K562 (cell line): Measurements from ENCODE around the gene EFNA1. TPM values are rescaled to one million over a fixed set of nuclear protein-coding genes. Genes with fewer than 3 reads are reported as not detected.

Experiments
- CC2D1A ChIP-seq: fragments of 450-650 bp; IDR thresholded peaks from 2 replicates; pipeline ENCODE4 v1.6.1; 2017; ENCODE audit warnings: mild to moderate bottlenecking
- GATAD2B ChIP-seq: fragments of 450-650 bp; IDR thresholded peaks from 2 replicates; pipeline ENCODE4 v1.6.1; 2017; ENCODE audit warnings: mild to moderate bottlenecking, borderline replicate concordance
- HCFC1 ChIP-seq: IDR thresholded peaks from 2 replicates; pipeline ENCODE4 v1.6.1; 2012; ENCODE audit warnings: low read depth, low read length, improper control_type of control experiment
- LARP7 ChIP-seq: fragments of 450-650 bp; IDR thresholded peaks from 2 replicates; pipeline ENCODE4 v1.6.1; 2016
- MAFF ChIP-seq: IDR thresholded peaks from 2 replicates; pipeline ENCODE4 v1.6.1; 2012; ENCODE audit warnings: low read length, improper control_type of control experiment
- NFE2L1 ChIP-seq: fragments of 450-650 bp; IDR thresholded peaks from 2 replicates; pipeline ENCODE4 v1.6.1; 2016; ENCODE audit warnings: missing genetic modification characterization, low read depth, mild to moderate bottlenecking, missing compliant biosample characterization, moderate library complexity, borderline replicate concordance
- NONO ChIP-seq, 2 experiments: fragments of 200-400 bp in 1 of 2; fragments of 450-650 bp in 1 of 2; formaldehyde crosslinking in 1 of 2; IDR thresholded peaks; 2 replicates each; pipeline ENCODE4 v1.6.1; 2017; ENCODE audit warnings: low read depth in 2 of 2, mild to moderate bottlenecking in 2 of 2, moderate library complexity in 2 of 2, low read length in 1 of 2
- RBM39 ChIP-seq: fragments of 200-400 bp; formaldehyde crosslinking; optimal IDR thresholded peaks from 2 replicates; pipeline ENCODE3; 2018; ENCODE audit warnings: low read depth, low read length
- TAL1 ChIP-seq: fragments of 450-650 bp; IDR thresholded peaks from 2 replicates; pipeline ENCODE4 v1.6.1; 2016; ENCODE audit warnings: mild to moderate bottlenecking
- TCF7 ChIP-seq: sonication (generic); IDR thresholded peaks from 2 replicates; pipeline ENCODE4 v1.6.1; 2016; ENCODE audit warnings: antibody characterized with exemption, borderline replicate concordance
- ZBTB43 ChIP-seq: sonication (generic); formaldehyde crosslinking; IDR thresholded peaks from 2 replicates; pipeline ENCODE4 v1.8.0; 2023; ENCODE audit warnings: mild to moderate bottlenecking, missing genetic modification reagents
- ZNF133 ChIP-seq: fragments of 250-450 bp; sonication (Bioruptor Pico); IDR thresholded peaks from 2 replicates; pipeline ENCODE4 v1.4.0; 2020; ENCODE audit warnings: mild to moderate bottlenecking
- ZNF318 ChIP-seq, 2 experiments: fragments of 450-650 bp; IDR thresholded peaks; 2 replicates each; pipeline ENCODE4 v1.6.1; 2016; ENCODE audit warnings: mild to moderate bottlenecking in 2 of 2, borderline replicate concordance in 1 of 2, low read depth in 1 of 2, moderate library complexity in 1 of 2
- ZNF668 ChIP-seq: fragments of 250-450 bp; sonication (Bioruptor Pico); IDR thresholded peaks from 2 replicates; pipeline ENCODE4 v1.8.0; 2022; ENCODE audit warnings: mild to moderate bottlenecking, inconsistent platforms
- ZNF740 ChIP-seq, 3 experiments: fragments of 200-800 bp in 1 of 3; sonication (Bioruptor generic) in 1 of 3; sonication (generic) in 1 of 3; formaldehyde crosslinking in 1 of 3; IDR thresholded peaks; 2 replicates each; pipeline versions ENCODE4 v1.6.1 to v1.8.0; 2016 to 2022; ENCODE audit warnings: mild to moderate bottlenecking in 2 of 3, missing compliant biosample characterization in 2 of 3, missing genetic modification characterization in 2 of 3, missing genetic modification reagents in 1 of 3
- polyA plus RNA-seq, 8 experiments: library from polyadenylated mRNA; depleted of rRNA in 4 of 8; stranded (reverse) in 5 of 8; unstranded in 3 of 8; fragments of >200 nt; fragmentation: Nextera tagmentation in 2 of 8; fragmentation: Illumina TruSeq in 1 of 8; extraction: Ambion mirVana in 2 of 8; extraction: Trizol in 1 of 8; gene quantifications; 2 replicates each; pipeline versions ENCODE4 v1.2.1 to v1.2.3, GENCODE V29; 2011 to 2014; ENCODE audit warnings: inconsistent platforms in 1 of 8, missing spikeins in 1 of 8
- total RNA-seq, 7 experiments: library from RNA; depleted of rRNA in 6 of 7; stranded (reverse); fragments of >200 nt in 6 of 7; fragmentation: Illumina TruSeq in 2 of 7; extraction: Trizol in 2 of 7; gene quantifications; 2 replicates each; pipeline versions ENCODE4 v1.2.1 to v1.2.3, GENCODE V29; 2011 to 2021; ENCODE audit warnings: low replicate concordance in 1 of 7

The EFNA1 gene
- total and polyA plus RNA-seq, 9 of the 15 experiments (the other 6 are each of a cell fraction or from before 2014, with no cell fraction given), result 2.1 to 9.3 (median 3.0) TPM

DNA sequence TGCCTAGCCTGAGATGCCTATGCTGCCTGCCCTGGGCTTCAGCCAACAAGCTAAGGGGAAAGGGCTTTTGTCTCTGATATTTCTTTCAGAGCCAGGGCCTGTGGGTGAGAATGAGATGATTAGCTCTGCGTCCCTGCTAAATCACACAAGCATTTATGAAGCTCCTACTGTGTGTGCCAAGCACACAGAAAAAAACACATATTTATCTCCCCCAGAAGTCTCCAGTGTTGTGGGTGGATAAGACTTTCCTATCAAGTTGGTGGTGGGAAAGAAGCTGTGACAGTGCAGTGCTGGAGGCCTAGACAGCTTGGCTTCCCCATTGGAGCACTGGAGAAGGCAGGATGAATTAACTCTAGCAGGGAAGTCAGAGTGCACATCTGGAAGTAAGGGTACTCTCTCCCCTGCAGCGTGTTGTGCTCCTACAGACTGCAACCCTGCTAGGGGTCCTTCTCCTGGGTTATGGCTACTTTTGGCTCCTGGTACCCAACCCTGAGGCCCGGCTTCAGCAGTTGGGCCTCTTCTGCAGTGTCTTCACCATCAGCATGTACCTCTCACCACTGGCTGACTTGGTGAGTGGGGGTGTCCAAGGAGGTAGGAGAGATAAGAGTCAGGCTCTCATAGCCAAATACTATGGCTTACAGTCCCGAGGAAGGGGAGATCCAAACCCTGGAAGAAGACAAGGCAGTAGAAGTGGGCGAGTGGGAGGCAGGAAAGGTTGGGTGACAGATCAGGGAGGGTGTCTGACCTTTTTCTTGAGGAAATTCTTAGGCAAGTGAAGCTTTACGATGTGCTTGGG lies 9.7 kb downstream of the EFNA1 start (continued):
- no peak for TF ChIP-seq CC2D1A
- TF ChIP-seq ZNF133 (CRISPR knock-in tag), result no peak
- TF ChIP-seq HCFC1, result no peak
- TF ChIP-seq LARP7, result no peak
- TF ChIP-seq TAL1, result peak; percentile 69
- no peak for TF ChIP-seq ZNF668 (CRISPR knock-in tag)
- TF ChIP-seq TCF7, result no peak
- TF ChIP-seq ZNF318 (IDR thresholded peaks at IDR 0.05; ENCODE audit: borderline replicate concordance in 1 of 2, low read depth in 1 of 2), result no peak
- TF ChIP-seq RBM39, result no peak
- no peak for TF ChIP-seq NFE2L1 (tag)
- TF ChIP-seq MAFF, result no peak
- TF ChIP-seq NONO (IDR thresholded peaks at IDR 0.05; ENCODE audit: low read depth in 2 of 2, low read length in 1 of 2), result no peak
- no peak for TF ChIP-seq ZBTB43
- TF ChIP-seq ZNF740 (CRISPR knock-in tag; IDR thresholded peaks at IDR 0.05), result 0 out of 2 replicates have a peak, but pooled peaks have one; percentile 63
- 0 out of 4 replicates have a peak, but pooled peaks of 1 of the 2 experiments have one; percentile 31 for TF ChIP-seq ZNF740 (tag; IDR thresholded peaks at IDR 0.05)
- no peak for TF ChIP-seq GATAD2B
